ENCODE data around the gene CD8A. TPM values are rescaled to one million over a fixed set of nuclear protein-coding genes. Genes with fewer than 3 reads are reported as not detected.

CD8A gene
- total RNA-seq, 1 donor from 2014 or later = 1.5 TPM

DNA sequence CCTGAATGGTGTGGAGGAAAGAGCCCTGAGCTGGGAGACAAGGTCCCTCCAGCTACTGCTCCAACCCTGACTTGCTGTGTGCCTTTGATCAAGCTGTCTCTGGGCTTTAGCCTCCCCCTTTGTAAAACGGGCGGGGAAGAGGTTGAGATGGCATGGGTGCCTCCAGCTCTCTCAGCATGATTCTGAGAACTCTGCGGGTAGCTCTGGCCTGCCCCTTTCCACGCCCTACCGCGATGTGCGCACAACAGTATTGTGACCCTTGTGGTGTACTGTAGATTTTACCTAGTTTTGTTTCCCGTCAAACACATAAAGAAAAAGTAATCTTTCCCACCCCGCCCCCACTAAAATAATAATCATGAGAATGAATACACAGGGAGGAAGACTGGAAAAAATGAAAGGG, 5.3 kb downstream of the CD8A start:
- no peaks in the 10 kb centered on the region for H3K36me3 ChIP-seq (ENCODE audit: control insufficient read depth, insufficient read depth, low read length)
- H3K4me3 ChIP-seq (ENCODE audit: low read depth, low read length) = no peak overlapping the region
- peaks cover 26% of the 10 kb centered on the region for H3K27me3 ChIP-seq (ENCODE audit: control insufficient read depth, insufficient read depth, low read length)
- TF ChIP-seq CTCF (IDR thresholded peaks at IDR 0.05; ENCODE audit: insufficient read depth, low read length, poor library complexity, severe bottlenecking) = no peak
- no peak for DNase-seq (ENCODE audit: low read depth)

- no peak for DNase-seq (ENCODE audit: low read depth)
- Histone ChIP-seq H3K27me3 (ENCODE audit: control insufficient read depth, insufficient read depth, low read length) (peaks cover 9% of the 10 kb centered on the region), H3K36me3 (ENCODE audit: control insufficient read depth, insufficient read depth, low read length) (no peaks in the 10 kb centered on the region), H3K4me3 (ENCODE audit: low read depth, low read length) (no peak overlapping the region)
- TF ChIP-seq CTCF (IDR thresholded peaks at IDR 0.05; ENCODE audit: insufficient read depth, low read length, poor library complexity, severe bottlenecking) = no peak
These were observed 6.9 kb downstream of the CD8A start for GRCh38 chr2:86783615-86784339.

GRCh38 chr2:86782748-86783147, 8.0 kb downstream of the CD8A start:
- Histone ChIP-seq H3K27me3 (ENCODE audit: control insufficient read depth, insufficient read depth, low read length) (peaks cover 2% of the 10 kb centered on the region), H3K4me3 (ENCODE audit: low read depth, low read length) (no peak overlapping the region), H3K36me3 (ENCODE audit: control insufficient read depth, insufficient read depth, low read length) (no peaks in the 10 kb centered on the region)
- no peak for TF ChIP-seq CTCF (IDR thresholded peaks at IDR 0.05; ENCODE audit: insufficient read depth, low read length, poor library complexity, severe bottlenecking)
- no peak for DNase-seq (ENCODE audit: low read depth)

- DNase-seq (ENCODE audit: low read depth) = no peak
- Histone ChIP-seq H3K4me3 (ENCODE audit: low read depth, low read length) (no peak overlapping the region), H3K27me3 (ENCODE audit: control insufficient read depth, insufficient read depth, low read length) (peaks cover 2% of the 10 kb centered on the region), H3K36me3 (ENCODE audit: control insufficient read depth, insufficient read depth, low read length) (no peaks in the 10 kb centered on the region)
- no peak for TF ChIP-seq CTCF (IDR thresholded peaks at IDR 0.05; ENCODE audit: insufficient read depth, low read length, poor library complexity, severe bottlenecking)
These were observed 9.3 kb downstream of the CD8A start for GRCh38 chr2:86781363-86781762.

DNA sequence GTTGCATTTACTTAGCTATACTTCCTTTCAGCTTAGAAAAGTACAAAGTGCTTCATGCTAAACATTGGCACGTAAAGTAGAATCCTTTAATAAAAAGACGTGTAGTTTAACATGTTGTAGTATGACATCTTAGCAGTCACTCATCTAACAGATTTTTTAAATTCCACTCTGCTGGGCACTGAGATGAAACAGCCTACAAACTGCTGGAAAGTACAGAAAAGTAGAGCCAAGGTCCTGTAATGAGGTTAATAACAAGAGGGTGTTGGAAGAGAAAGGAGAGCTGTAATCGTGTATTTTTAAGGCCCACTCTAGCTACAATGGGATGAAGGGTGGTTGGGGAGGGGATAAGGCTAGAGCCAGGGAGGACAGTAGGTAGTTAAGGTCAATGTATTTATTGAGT, 10.7 kb downstream of the CD8A start:
- no peak for DNase-seq (ENCODE audit: low read depth)
- H3K4me3 ChIP-seq (ENCODE audit: low read depth, low read length) = no peak overlapping the region

More for the DNA sequence above, 10.7 kb downstream of the CD8A start:
- Histone ChIP-seq H3K36me3 (ENCODE audit: control insufficient read depth, insufficient read depth, low read length) (peaks cover 1% of the 10 kb centered on the region), H3K27me3 (ENCODE audit: control insufficient read depth, insufficient read depth, low read length) (no peaks in the 10 kb centered on the region)
- no peak for TF ChIP-seq CTCF (IDR thresholded peaks at IDR 0.05; ENCODE audit: insufficient read depth, low read length, poor library complexity, severe bottlenecking)
